ENCODE data around the gene ZDHHC14.

GRCh38 chr6:157675831-157676230 lies 294.8 kb downstream of the ZDHHC14 start:
- TF ChIP-seq POLR2A (IDR thresholded peaks at IDR 0.05) (no peak), CTCF (IDR thresholded peaks at IDR 0.05) (no peak)
